ENCODE data around the gene EXOC6B. TPM values are rescaled to one million over a fixed set of nuclear protein-coding genes. Genes with fewer than 3 reads are reported as not detected.

Gene EXOC6B
- total RNA-seq (2011; cell fraction: chromatin; rRNA removed; ENCODE audit: low replicate concordance): 2.6 and 9.1 TPM in 2 replicates
- 0.79 and 1.5 TPM in 2 replicates for total RNA-seq (2011; cell fraction: nucleolus; rRNA removed)
- 1.7 and 2.9 TPM in 2 replicates for total RNA-seq (2011; cell fraction: nucleoplasm; rRNA removed)
- 1.8 and 4.2 TPM in 2 replicates for total RNA-seq (2014; rRNA removed)
- 1.9 and 2.4 TPM in 2 replicates for total RNA-seq (2014; rRNA removed; fragmentation: Illumina TruSeq; extraction: Trizol)
- total RNA-seq (2015; rRNA removed; fragmentation: Illumina TruSeq; extraction: Trizol): 2.0 TPM in 2 replicates
- 2.3 and 2.9 TPM in 2 replicates for total RNA-seq (2021)
- 1.4 and 2.1 TPM in 2 replicates for polyA plus RNA-seq (2011; rRNA removed)
- 0.88 and 1.0 TPM in 2 replicates for polyA plus RNA-seq (2011; cell fraction: cytosol; rRNA removed)
- 1.7 and 2.1 TPM in 2 replicates for polyA plus RNA-seq (2011; cell fraction: nucleus; rRNA removed)
- 1.6 and 2.5 TPM in 2 replicates for polyA plus RNA-seq (2012)
- polyA plus RNA-seq (2014; fragmentation: Illumina TruSeq; extraction: Trizol): 1.6 TPM in 2 replicates
- polyA plus RNA-seq (2014; fragmentation: Nextera tagmentation; extraction: Ambion mirVana): under 1 TPM; 0.28 to 0.67 TPM
- 1.1 and 1.8 TPM in 2 replicates for polyA plus RNA-seq (2014; rRNA removed)
- polyA minus RNA-seq (2011; rRNA and poly(A)+ RNA removed): 3.7 and 4.0 TPM in 2 replicates
- 1.7 and 5.1 TPM in 2 replicates for polyA minus RNA-seq (2011; cell fraction: cytosol; rRNA and poly(A)+ RNA removed)
- 2.0 and 3.9 TPM in 2 replicates for polyA minus RNA-seq (2011; cell fraction: nucleus; rRNA and poly(A)+ RNA removed)
- Bru-seq, nascent RNA: percentile 43 among the genes with signal in this experiment
- BruChase-seq, experiment 1, labeled RNA remaining after a 2-hour chase: percentile 46 among the genes with signal in this experiment
- percentile 43 among the genes with signal in this experiment for BruChase-seq, experiment 2, labeled RNA remaining after a 6-hour chase
- long read RNA-seq, experiment 1, partial matches to known transcripts: 2 of 7 reads
- long read RNA-seq, experiment 1, other reads (novel, unspliced or antisense): 5 of 7 reads
- long read RNA-seq, experiment 2, partial matches to known transcripts: 0 of 2 reads
- long read RNA-seq, experiment 2, other reads (novel, unspliced or antisense): 2 of 2 reads
- long read RNA-seq, experiment 3: 0 reads

DNA sequence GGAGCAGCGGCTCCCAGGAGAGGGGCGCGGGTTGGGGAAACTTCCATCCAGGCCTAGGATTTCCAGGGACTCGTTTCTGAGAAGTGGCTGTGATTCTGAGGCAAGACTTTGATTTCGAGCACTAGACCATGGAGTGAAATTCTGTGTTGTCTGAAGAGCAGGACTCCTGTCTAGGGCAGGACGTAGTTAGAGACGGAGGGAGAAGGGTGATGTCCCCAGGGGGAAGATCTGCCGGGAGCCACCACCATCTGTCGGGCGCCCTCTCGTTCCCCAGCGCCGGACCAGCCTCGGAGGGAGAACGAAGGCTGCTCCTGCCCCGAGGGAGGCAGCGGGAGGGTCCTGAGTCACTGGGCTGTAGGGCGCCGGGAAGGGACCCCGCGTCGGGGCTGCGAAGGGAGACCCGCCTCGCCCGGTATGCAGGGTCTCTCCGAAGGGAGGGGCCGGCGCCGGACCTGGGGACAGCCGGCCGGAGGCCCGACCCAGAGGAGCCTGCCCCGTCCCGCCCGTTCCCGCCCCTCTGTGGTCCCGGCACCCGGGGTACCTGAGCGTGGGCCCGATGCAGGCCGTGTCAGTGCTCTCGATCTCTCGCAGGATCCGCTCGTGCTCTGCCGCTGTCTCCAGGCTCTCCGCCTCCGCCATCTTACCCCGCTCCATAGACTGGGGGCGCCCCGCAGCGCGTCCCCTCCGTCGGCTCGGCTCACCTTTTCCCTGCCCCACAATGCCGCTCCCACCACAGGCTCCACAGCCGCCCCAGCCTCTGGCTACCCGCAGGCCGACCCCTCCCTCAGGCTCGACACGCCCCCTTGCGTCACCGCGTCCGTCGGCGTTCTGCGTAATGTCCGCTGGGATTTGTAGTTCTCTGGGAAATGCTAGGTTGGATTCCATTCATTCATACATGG lies at the start of gene EXOC6B:
TSS of gene EXOC6B (minus strand) at position 777 of the 899 bp plus-strand sequence.
- Histone ChIP-seq H3K9ac (ENCODE audit: insufficient read depth in 1 of 2, low read depth in 2 of 2, low read length in 2 of 2) (peak within 1 kb of the TSS; percentile 49 to 90; a peak in 3 of 4 replicates), H3K4me1 (replicated peaks in 1 of 2; ENCODE audit: control insufficient read depth in 2 of 2, insufficient read depth in 2 of 2, low read length in 2 of 2) (peaks cover 6 to 10% of the 10 kb centered on the region in 2 experiments; a peak in 4 of 5 replicates), H2AFZ (ENCODE audit: low read depth, low read length) (peak within 1 kb of the TSS; percentile 95), H3K79me2 (ENCODE audit: control insufficient read depth, insufficient read depth, low read length) (no peaks in the 10 kb centered on the region), H4K20me1 (replicated peaks; ENCODE audit: control insufficient read depth, insufficient read depth, low read length) (no peaks in the 10 kb centered on the region), H3K27me3 (ENCODE audit: control insufficient read depth in 2 of 2, insufficient read depth in 2 of 2, low read length in 2 of 2) (peaks cover 0 to 11% of the 10 kb centered on the region in 2 experiments; a peak in 3 of 5 replicates), H3K27ac (ENCODE audit: extremely low read depth, low read depth, low read length) (no peak within 1 kb of the TSS; the same call in 2 of the 3 replicates), H3K36me3 (ENCODE audit: control insufficient read depth, insufficient read depth, low read length) (no peaks in the 10 kb centered on the region), H3K4me2 (ENCODE audit: insufficient read depth, low read length) (peak within 1 kb of the TSS; percentile 91), H3K9me3 (replicated peaks; ENCODE audit: control insufficient read depth, insufficient read depth, low read depth, low read length) (no peaks in the 10 kb centered on the region), H3K9me1 (ENCODE audit: control insufficient read depth, insufficient read depth, low read length) (no peaks in the 10 kb centered on the region), H3K4me3 (peak within 1 kb of the TSS; percentile 83)
- CTCF ChIA-PET (ENCODE audit: low intra/inter-chr PET ratio): no interaction called here
- DNase-seq (ENCODE audit: extremely low read depth in 1 of 4, low spot score in 3 of 4) (peak; percentile 82 to 90 (median 88)), FAIRE-seq (peak; percentile 95), ATAC-seq (peak; percentile 98)
- intact Hi-C loops (cut with micrococcal nuclease): no loop called here
- WGBS (ENCODE audit: insufficient coverage, low coverage, missing lambda C conversion rate): 6% methylated on average over 50 of the region's 71 CpGs
- in situ Hi-C loops (cut with MboI): no loop called here
- POLR2A ChIA-PET: interaction anchor here (0.7 kb wide), 1 partner anchor 10 kb away, joined by 3 read pairs; no protein-coding TSS in a partner anchor
- TSS peak; percentile 57 for BruUV-seq (replicated peaks)
- TF ChIP-seq TBL1XR1 (IDR thresholded peaks at IDR 0.05; ENCODE audit: low read length in 2 of 2) (peak in 1 of 2 experiments; percentile 30; a peak in 1 of 4 replicates), KLF10 (CRISPR knock-in tag; IDR thresholded peaks at IDR 0.05) (no peak), CEBPG (CRISPR knock-in tag; IDR thresholded peaks at IDR 0.05) (peak; percentile 83), CEBPG (tag; conservative IDR thresholded peaks at IDR 0.05 in 1 of 2, IDR thresholded peaks at IDR 0.05 in 1 of 2) (peak; percentile 74 to 83), ETS2 (tag; IDR thresholded peaks at IDR 0.05; ENCODE audit: borderline replicate concordance, poor library complexity, severe bottlenecking) (no peak), ZSCAN32 (CRISPR knock-in tag; IDR thresholded peaks at IDR 0.05) (no peak), HCFC1 (IDR thresholded peaks at IDR 0.05; ENCODE audit: low read depth, low read length) (peak; percentile 94), XRCC5 (IDR thresholded peaks at IDR 0.05; ENCODE audit: low read depth, low read length) (no peak), ZNF24 (IDR thresholded peaks at IDR 0.05) (no peak), CEBPB (tag; IDR thresholded peaks at IDR 0.05) (peak; percentile 75), HNRNPLL (IDR thresholded peaks at IDR 0.05; ENCODE audit: low read depth, low read length, poor library complexity, severe bottlenecking) (peak; percentile 80), FUS (optimal IDR thresholded peaks at IDR 0.05; ENCODE audit: low read depth, low read length) (no peak), MCM7 (IDR thresholded peaks at IDR 0.05) (no peak)
- TF ChIP-seq, protein P1, sequence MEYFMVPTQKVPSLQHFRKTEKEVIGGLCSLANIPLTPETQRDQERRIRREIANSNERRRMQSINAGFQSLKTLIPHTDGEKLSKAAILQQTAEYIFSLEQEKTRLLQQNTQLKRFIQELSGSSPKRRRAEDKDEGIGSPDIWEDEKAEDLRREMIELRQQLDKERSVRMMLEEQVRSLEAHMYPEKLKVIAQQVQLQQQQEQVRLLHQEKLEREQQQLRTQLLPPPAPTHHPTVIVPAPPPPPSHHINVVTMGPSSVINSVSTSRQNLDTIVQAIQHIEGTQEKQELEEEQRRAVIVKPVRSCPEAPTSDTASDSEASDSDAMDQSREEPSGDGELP (CRISPR knock-in tag; IDR thresholded peaks at IDR 0.05; ENCODE audit: borderline replicate concordance): 0 out of 2 replicates have a peak, but pooled peaks have one; percentile 37

All from K562 (cell line).